ENCODE data around the gene DHDDS.

DNA sequence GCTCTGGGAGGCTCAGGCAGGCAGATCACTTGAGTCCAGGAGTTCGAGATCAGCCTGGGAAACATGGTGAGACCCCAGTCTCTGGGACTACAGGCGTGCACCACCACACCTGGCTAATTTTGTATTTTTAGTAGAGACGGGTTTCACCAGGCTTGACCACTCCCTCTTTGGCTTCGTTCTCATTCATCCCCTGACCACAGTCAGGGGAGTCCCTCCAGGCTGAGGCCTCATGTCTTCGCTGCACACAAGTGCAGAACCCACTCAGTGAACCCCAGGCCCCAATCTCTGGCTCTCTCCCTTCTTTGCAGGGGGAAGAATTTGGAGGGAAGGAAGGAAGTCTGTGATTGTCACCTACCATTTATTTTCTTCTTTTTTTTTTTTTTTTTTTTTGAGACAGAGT is 88.2 kb downstream of the DHDDS start:
- TF ChIP-seq POLR2AphosphoS5 (IDR thresholded peaks at IDR 0.05) (no peak), POLR2A (IDR thresholded peaks at IDR 0.05) (no peak)

All from prostate gland (tissue), 1 donor.